Tracheal epithelial cell (primary cell): Measurements from ENCODE around the gene MIER2. TPM values are rescaled to one million over a fixed set of nuclear protein-coding genes. Genes with fewer than 3 reads are reported as not detected.

Experiments
- total RNA-seq: library from RNA; depleted of rRNA; stranded (reverse); fragments of >200 nt; gene quantifications from 2 replicates; pipeline ENCODE4 v1.2.1, GENCODE V29; 2014

Gene MIER2
- total RNA-seq, result 6.3 and 31.8 TPM in 2 replicates

GRCh38 chr19:344625-345319, at the start of gene MIER2:
Gene MIER2 (minus strand): TSS chr19:344796. CDS start chr19:344782, 14 bp downstream.

GRCh38 chr19:291006-291521, 53.5 kb downstream of the MIER2 start, which contains the start of gene PLPP2:
Gene PLPP2 (minus strand): TSS chr19:291403. CDS start chr19:291336, 67 bp downstream.

Other genes starting within 250 kb of the MIER2 start
- under 0.01 TPM in 1 of 2 replicates, not detected in the other for gene OR4F17, start 237.7 kb downstream of the MIER2 start, total RNA-seq
- 69.7 and 120 TPM in 2 replicates for gene PLPP2, start 53.4 kb downstream of the MIER2 start, total RNA-seq
- 0.48 and 1.7 TPM in 2 replicates for gene C2CD4C, start 64.4 kb upstream of the MIER2 start, total RNA-seq
- 0.85 and 2.4 TPM in 2 replicates for gene SHC2, start 116.2 kb upstream of the MIER2 start, total RNA-seq
- gene MADCAM1, start 151.7 kb upstream of the MIER2 start, total RNA-seq, result under 0.01 and 0.43 TPM in 2 replicates
- 19.8 and 40.7 TPM in 2 replicates for gene TPGS1, start 162.7 kb upstream of the MIER2 start, total RNA-seq
- 111 and 129 TPM in 2 replicates for gene CDC34, start 187.0 kb upstream of the MIER2 start, total RNA-seq
- not detected in 2 replicates for gene GZMM, start 199.3 kb upstream of the MIER2 start, total RNA-seq
- 447 and 481 TPM in 2 replicates for gene BSG, start 227.8 kb upstream of the MIER2 start, total RNA-seq
- 0.21 and 0.24 TPM in 2 replicates for gene HCN2, start 245.1 kb upstream of the MIER2 start, total RNA-seq